GM18873 (cell line): ENCODE results near the gene PMP22.
"Not testable (repeated sequence)": the region's sequence is repeated elsewhere in the genome, so short reads cannot be mapped to it uniquely, and the experiment has no call there.

ENCODE experiments used
- ATAC-seq: cut with Tn5 transposase; IDR thresholded peaks from one replicate; pipeline ENCODE4 v1.9.1; 2021; ENCODE audit warnings: mild to moderate bottlenecking, moderate library complexity, moderate number of reproducible peaks; ENCODE audit not compliant: unreplicated experiment, low FRiP score

Gene PMP22

GRCh38 chr17:15220785-15221184 is 44.3 kb downstream of the PMP22 start:
- ATAC-seq, result no peak

- no peak for ATAC-seq
Observed at GRCh38 chr17:15216481-15216880, 48.6 kb downstream of the PMP22 start.

DNA sequence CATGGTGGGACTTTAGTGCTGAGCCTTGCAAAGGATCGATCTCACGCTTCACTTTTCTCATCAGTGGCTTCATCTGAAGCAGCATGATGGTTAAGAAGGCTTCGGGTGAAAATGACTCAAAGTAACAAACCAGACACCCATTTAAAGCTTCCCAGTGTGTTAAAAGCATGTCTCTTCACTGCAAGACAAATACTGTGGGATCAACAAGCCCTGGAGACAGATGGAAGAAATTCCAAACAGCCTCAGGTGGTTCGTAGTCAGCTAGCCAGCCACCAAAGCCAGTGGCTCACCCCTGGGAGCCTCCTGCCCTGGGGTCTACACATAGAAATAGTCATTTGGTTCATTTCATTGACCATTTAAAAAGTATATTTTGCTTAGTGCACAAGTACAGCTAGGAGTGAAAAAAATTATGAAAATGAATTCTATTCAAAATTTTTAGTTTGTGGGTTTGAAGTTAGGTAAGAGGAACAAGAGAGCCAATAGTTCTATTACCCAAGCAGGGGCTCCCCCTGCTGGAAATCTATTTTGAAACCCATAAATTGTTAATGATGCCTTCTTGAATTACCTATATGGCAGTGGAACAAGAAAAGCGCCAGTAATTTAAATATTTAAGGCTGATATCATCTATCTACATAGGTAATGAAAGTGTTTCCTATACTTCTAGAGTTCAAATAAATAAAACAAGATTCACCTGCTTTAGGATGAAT is 51.6 kb downstream of the PMP22 start:
- ATAC-seq, result no peak

DNA sequence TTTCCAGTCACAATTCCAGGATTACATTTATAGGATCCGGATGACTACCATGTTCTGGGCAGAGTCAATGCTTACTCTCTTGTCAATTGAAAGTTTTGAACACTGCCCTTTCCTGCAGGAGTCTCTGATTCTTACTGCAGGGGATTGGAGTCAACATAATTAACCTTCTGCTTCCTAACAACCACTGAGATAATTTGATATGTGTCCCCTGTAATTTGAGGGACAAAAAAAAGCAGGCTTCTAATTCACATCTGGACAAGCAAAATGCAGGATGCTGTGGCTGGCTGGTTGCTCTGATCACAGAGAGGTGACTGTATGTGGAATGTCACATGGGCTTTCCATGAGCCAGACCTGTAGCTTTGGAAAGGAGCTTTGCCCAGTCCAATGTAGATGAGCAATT is 54.9 kb downstream of the PMP22 start:
- ATAC-seq, result no peak

DNA sequence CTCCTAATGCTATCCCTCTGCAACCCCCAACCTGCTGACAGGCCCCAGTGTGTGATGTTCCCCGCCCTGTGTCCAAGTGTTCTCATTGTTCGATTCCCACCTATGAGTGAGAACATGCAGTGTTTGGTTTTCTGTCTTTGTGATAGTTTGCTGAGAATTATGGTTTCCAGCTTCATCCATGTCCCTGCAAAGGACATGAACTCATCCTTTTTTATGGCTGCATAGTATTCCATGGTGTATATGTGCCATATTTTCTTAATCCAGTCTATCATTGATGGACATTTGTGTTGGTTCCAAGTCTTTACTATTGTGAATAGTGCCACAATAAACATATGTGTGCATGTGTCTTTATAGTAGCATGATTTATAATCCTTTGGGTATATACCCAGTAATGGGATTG is 62.1 kb downstream of the PMP22 start:
- not testable (repeated sequence) for ATAC-seq

DNA sequence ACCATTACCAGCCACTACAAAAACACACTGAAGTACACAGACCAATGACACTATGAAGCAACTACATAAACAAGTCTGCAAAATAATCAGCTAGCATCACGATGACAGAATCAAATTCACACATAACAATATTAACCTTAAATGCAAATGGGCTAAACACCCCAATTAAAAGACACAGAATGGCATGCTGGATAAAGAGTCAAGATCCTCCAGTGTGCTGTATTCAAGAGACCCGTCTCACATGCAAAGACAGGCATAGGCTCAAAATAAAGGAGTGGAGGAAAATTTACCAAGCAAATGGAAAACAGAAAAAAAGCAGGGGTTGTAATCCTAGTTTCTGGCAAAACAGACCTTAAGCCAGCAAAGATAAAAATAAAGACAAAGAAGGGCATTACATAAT is 64.6 kb downstream of the PMP22 start:
- not testable (repeated sequence) for ATAC-seq

DNA sequence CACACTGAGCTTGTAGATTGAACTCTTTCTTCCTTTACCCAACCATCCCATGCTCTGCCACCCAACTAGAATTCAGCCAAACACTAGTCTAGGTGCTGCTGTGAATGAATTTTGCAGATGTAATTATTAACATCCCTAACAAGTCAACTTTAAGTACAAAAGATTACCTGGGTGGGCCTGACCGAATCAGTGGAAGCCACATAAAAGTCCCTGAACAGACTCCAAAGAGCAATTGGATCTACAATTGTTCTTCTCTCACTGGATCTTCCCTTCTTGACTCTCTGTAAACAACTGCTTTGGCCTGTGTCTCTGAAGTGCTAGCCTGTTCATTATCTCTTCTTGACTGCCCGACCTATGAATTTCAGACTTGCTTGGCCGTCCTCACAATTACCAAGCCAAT is 67.9 kb downstream of the PMP22 start:
- no peak for ATAC-seq

DNA sequence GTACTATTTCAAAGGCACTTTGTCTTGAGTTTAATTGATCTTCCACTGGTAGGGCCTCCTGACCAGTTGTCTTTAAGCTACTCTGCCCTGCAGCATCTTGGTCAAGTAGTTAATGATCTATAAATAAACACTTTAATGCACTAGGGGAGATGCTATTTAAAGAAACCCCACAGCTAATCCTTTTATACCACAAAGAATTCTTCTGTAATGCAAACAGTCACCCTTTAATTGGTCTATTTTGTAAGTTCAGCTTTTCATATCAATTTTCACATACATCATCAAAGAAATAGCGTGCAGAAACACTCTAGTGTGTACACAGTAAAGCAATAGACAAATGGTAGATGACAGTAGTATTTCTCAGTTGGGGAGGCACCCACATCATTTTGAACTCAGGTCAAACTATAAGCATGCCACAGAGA is 70.3 kb downstream of the PMP22 start:
- ATAC-seq, result no peak

DNA sequence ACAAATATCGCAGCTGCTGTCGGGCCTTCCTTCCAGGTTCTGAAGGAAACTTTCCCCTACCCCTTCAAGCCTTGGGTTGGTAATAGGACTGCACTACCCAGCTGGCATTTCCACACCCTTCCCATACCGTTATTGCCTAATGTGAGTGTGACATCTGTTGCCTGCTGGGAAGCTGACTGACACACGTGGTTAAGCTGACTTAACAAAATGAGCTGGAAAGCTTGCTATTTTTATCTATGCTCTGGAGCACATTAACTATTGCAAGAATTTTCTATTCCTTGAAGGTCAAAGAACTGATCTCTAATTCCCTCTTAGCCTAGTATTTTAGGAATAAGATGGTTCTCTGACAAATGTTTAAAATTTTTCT is 79.5 kb downstream of the PMP22 start:
- ATAC-seq, result no peak

DNA sequence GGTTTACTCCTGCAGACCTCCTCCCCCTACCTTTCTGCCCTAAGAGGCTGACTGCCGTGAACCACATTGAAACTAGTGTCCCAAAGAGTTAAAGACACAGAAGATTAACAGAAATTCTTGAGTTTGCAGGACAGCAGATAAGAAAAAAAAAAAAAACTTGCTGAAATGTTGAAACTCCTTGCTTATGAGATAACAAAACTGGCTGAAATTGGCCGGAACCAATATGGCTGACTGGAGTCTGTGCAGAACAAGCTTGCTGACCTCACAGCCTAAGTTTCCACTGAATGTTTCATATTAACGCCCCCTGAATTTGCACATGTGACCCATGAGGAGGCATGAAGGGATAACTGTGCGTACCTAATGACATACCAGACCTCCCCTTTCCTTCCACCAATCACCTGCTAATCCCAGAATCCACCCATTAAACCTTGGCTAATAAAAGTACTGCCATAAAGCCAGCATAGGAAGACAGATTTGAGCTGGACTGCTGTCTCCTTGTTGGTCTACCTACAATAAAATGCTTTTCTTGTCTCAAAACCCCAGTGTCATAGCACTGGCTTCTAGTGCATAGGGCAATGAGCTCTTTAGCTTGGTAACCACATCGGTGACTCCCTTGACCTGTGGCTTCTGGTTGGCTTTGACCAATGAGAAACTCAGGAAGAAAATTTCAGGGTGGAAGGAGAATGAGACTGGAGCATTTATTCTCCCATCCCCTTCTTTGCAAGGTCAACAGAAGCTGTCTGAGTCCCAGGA is 80.1 kb downstream of the PMP22 start:
- no peak for ATAC-seq

GRCh38 chr17:15181816-15182215 is 83.3 kb downstream of the PMP22 start:
- ATAC-seq, result no peak

GRCh38 chr17:15181333-15181732 is 83.8 kb downstream of the PMP22 start:
- no peak for ATAC-seq

DNA sequence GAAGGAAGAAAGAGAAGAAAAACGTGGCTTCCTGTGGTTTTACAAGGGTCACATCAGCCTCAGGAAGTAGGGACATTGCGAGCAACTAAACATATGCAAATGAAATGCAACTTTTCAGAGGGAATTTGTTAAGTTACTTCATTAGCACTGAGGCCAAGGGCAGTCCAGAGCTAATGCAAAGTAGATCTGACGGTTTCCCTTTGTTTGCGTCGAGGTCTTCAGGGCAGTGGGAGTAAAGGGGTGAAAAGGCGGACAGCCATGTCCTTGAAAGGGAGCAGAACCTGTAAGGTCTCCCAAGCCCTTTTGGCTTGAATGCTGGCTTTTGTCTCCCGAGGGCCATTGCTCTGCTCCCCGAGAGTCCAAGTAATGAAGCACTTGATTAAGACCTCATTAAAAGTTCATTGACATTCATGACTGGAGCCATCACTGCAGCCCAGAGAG is 85.0 kb downstream of the PMP22 start:
- no peak for ATAC-seq
